NCI-H510A treated with DMSO at 0.1 percent for 48 hours (cell line): Measurements from ENCODE around the gene CRACR2A.

ENCODE experiments used
- DNase-seq: peaks from one replicate; lab custom pipeline; 2025; lab: John Stamatoyannopoulos, UW

The CRACR2A gene

DNA sequence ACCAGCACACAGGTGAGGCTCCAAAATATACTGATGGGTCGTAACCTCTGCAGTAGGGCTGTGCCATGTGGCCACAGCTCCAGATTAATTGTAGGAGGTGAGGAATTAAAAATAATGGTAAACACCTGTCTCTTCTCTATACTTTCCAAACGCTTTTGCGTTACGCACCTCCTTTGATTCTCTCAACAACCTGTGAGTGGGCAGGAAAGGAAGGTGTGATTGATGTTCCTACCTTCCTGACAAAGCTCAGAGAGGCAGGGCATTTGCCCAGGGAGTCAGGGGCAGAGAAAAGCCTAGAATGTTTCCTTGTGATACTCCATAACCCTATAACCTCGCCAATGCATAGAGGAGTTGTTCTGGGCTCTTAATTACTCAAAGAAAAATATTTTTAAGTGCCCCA lies 137.0 kb downstream of the CRACR2A start:
- DNase-seq: no peak

- DNase-seq: no peak
Observed at GRCh38 chr12:3614806-3615466, 138.0 kb downstream of the CRACR2A start.

- DNase-seq: no peak
Observed at GRCh38 chr12:3613641-3614395, 139.1 kb downstream of the CRACR2A start.

GRCh38 chr12:3611860-3612703 lies 140.8 kb downstream of the CRACR2A start:
- no peak for DNase-seq

GRCh38 chr12:3607821-3608220 lies 145.1 kb downstream of the CRACR2A start:
- DNase-seq: no peak

- DNase-seq: no peak
Observed at GRCh38 chr12:3607039-3607720, 145.7 kb downstream of the CRACR2A start.

- no peak for DNase-seq
Observed at GRCh38 chr12:3606128-3606527, 146.8 kb downstream of the CRACR2A start.

GRCh38 chr12:3605692-3606091 lies 147.2 kb downstream of the CRACR2A start:
- no peak for DNase-seq

DNA sequence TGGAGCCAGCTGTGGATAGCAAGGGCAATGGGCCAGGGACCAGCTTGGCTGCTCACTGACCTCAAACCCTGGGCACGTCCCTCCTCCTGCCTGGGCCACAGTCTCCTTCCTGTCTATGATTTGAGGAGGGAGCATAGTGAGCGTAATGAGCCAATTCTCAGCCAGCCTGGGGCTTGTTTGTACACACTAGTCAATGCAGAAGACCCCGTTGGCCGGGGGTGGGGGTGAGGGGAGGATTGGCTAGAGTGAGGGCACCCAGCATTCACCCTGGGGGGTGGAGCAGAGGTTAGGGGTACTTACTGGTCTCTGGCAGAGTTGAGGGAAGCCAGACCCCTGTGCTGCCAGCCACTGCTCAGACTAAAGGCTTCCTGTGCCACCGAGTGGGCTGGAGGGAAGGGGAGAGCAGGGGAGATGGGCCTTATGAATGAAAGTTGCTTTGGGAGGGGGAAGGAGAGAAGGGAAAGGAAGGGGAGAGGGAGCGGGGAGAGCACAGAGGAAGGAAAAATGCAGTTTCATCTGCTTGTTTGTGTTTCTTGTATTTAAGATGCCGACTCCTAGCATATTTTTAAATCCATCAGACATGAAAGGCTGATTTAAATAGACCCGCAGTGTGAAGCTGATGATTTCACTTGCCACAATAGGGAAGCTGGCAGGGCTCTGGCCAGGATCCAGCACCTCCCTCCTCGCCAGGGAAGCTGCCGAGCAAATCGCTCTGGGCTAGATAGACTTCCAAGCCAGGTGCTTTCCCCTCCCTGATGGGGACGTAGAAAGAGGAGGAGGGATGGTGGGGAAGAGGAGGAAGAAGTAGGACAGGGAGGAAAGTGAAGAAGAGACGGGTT lies 147.9 kb downstream of the CRACR2A start:
- peak; percentile 69 for DNase-seq

DNA sequence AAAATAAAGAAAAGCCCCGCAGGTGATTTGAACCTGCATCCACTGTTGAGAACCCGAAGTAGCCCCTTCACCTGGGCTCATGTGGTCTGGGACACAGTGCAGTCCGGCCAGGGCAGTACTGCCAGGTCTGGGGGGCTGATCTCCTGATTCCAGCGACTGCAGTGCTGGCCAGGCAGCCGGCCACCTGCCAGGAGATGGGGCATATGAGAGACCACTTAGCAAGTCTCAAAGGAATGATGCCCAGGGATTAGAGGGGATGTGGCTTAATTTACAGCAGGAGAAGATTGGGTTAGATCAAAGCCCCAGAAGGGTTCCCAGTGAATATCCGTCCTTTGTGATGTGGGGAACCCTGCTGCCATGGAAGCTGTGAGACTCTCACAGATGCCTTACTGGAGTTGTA lies 148.6 kb downstream of the CRACR2A start:
- no peak for DNase-seq

GRCh38 chr12:3603576-3603975 lies 149.3 kb downstream of the CRACR2A start:
- no peak for DNase-seq

DNA sequence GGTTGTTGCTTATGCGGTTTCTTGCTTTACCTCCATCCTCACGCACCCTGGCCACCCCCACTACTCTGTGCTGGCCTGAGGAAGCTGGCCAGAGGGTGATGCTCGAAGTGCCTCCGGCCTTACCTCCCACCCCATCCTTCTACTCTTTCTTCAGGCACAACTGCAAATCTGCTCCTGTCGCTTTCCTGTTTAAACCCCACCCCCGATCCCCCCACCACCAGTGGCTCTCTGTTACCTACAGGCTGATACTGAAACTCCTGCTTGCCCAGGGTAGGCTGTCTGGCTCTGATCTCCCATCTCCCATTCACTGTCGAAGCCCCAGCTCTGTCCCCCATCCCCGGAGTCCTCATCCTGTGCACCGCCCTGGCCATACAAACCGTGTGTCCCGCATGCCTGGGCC lies 150.4 kb downstream of the CRACR2A start:
- DNase-seq: no peak

DNA sequence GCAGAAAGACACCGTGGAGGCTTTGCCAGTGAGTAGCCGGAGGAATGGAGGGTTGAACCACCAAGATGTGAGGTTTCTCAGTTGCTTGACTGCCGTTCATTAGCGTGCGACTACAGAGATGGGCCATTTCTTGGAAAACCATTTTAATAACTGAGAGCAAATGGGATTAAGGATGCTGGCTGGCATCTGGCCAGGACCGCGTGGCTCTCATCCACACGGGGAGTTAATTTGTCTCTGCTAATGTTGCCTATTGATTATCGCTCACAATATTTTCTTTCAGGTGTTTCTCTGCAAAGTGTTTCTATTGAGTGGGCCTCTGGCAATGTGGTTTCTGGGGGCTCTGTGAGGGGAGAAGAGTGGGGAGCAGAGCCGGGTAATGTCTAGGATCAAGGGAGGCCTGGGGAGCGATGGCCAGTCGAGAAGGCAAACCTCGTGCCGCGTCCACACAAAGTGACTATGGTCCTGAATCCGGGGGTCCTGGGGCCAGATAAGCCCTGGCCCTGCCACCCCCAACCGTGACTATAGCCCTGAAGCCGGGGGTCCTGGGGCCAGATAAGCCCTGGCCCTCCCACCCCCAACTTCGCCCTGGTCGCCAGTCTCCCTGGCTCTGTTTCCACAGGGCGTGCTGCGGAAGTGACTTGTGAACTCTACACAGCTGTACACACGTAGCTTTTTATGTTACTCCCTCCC lies 151.3 kb downstream of the CRACR2A start:
- no peak for DNase-seq

DNA sequence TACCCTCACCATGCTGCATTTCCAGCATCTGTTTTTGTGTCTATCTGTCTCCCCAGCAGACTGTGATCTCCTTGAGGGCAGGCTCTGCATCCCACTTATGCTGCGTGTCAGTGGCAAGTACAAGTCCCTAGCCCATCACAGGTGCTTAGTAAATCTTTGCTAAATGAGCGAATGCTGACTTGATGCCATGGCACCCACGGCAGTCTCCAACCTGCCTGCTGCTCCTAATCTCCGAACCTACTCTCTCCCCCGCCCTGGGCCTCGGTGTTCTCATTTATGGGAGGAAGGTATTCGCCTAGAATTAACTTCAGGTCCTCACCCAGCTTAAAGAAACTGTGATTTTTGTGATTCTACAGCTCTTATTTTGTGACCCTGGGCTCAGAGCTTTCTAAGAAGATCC lies 152.0 kb downstream of the CRACR2A start:
- DNase-seq: no peak

GRCh38 chr12:3600039-3600720 lies 152.7 kb downstream of the CRACR2A start:
- peak; percentile 10 for DNase-seq

- no peak for DNase-seq
Observed at GRCh38 chr12:3598896-3599860, 153.7 kb downstream of the CRACR2A start.

DNA sequence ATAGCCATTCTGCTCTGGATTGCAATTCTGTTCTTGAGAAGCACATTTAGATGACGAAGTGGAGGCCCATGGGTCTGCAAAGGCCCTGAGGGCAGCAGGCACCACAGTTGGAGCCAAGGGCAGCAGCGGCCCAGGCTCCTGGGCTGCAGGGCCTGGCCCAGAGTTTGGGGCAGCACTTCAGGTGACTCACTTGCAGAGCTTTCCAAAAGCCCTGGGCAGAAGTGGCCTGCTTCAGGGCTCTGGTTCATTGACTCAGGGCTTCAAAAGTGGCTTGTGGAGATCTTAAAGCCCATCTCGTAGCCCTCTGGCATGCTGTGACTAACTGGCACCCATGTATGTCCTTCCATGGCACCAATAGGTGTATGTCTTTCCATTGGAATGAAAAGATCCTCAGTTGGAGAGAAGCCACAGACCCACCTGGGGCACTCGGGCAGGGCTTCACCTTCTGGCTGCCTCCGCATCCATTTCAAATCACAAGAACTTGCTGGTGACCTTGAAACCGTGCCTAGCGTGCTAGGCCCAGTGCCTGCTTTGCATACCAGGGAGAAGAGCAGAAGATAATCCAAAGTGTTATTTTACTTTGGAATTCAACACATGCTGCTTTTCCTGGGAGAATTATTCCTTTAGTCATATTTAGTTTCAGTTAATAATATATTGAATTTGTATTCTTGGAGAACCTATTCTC lies 155.2 kb downstream of the CRACR2A start:
- no peak for DNase-seq

DNA sequence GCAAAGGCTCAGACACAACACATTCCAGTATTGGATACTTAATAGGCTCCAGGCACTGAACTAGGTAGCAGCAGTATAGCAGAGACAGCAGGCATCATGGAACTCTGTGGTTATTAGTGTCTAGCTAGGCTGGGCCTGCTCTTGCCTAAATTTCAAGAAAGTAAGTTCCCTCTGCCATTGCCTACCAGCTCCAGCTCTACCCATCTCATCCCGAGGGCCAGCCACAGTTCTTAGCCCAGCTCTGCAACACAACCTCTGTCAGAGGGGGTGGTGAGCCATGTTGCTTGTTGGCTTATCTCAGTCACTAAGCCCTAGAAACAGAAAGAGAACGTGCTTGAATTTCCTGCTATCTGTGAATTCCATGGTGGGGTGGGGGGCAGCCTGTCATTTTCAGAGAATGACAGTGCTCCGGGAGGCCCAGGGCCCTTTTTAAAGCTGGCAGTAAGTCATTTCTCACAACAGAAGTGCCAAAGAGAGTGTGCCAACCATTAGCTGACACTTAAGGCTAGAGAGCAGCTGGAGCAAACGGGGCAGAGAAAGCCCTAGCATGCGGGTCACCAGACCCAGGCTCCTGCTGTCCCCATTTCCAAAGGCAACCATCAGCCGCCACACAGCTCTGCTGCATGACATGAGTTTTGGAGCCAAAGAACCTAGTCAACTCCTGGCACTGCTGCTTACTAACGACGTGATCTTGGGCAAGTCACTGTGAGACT lies 156.1 kb downstream of the CRACR2A start:
- DNase-seq: no peak
